MM.1S (cell line): ENCODE data around the gene MYLK4.

Source experiments
- DNase-seq: peaks from one replicate; pipeline ENCODE4 v3.0.0-alpha.2; 2015
- H2AFZ ChIP-seq: fragments of 300-600 bp; sonication (generic); 2 replicates; pipeline ENCODE4 v1.6.0; 2016; ENCODE audit warnings: antibody characterized with exemption, low read length
- H3F3A ChIP-seq: fragments of 300-600 bp; sonication (generic); 2 replicates; pipeline ENCODE4 v1.6.1; 2016; ENCODE audit warnings: mild to moderate bottlenecking, antibody characterized with exemption, low read length, moderate library complexity, mixed read lengths; ENCODE audit not compliant: insufficient read depth
- H3K27ac ChIP-seq: fragments of 300-600 bp; sonication (generic); 2 replicates; pipeline ENCODE4 v1.5.1; 2016; ENCODE audit warnings: mild to moderate bottlenecking, low read length
- H3K27me3 ChIP-seq: fragments of 300-600 bp; sonication (generic); replicated peaks from 2 replicates; pipeline ENCODE4 v1.6.0; 2016; ENCODE audit warnings: low read length; ENCODE audit not compliant: insufficient read depth
- H3K36me3 ChIP-seq: fragments of 300-600 bp; sonication (generic); replicated peaks from 2 replicates; pipeline ENCODE4 v1.6.1; 2016; ENCODE audit warnings: mild to moderate bottlenecking, low read length, mixed read lengths; ENCODE audit not compliant: insufficient read depth
- H3K4me1 ChIP-seq: fragments of 300-600 bp; sonication (generic); 2 replicates; pipeline ENCODE4 v1.6.1; 2016; ENCODE audit warnings: low read length, mixed read lengths
- H3K4me2 ChIP-seq: fragments of 300-600 bp; sonication (generic); 2 replicates; pipeline ENCODE4 v1.6.0; 2016; ENCODE audit warnings: low read depth, low read length
- H3K4me3 ChIP-seq: fragments of 300-600 bp; sonication (generic); 2 replicates; pipeline ENCODE4 v1.5.1; 2016; ENCODE audit warnings: low read length, mixed read lengths
- H3K79me2 ChIP-seq: fragments of 300-600 bp; sonication (generic); 2 replicates; pipeline ENCODE4 v1.6.1; 2016; ENCODE audit warnings: mixed run types, low read length, mixed read lengths
- H3K9ac ChIP-seq: fragments of 300-600 bp; sonication (generic); 2 replicates; pipeline ENCODE4 v1.6.1; 2016; ENCODE audit warnings: low read length, mixed read lengths
- H3K9me2 ChIP-seq: fragments of 300-600 bp; sonication (generic); replicated peaks from 2 replicates; pipeline ENCODE4 v1.6.1; 2016; ENCODE audit warnings: mild to moderate bottlenecking, low read length, mixed read lengths; ENCODE audit not compliant: insufficient read depth
- H3K9me3 ChIP-seq: fragments of 300-600 bp; sonication (generic); replicated peaks from 2 replicates; pipeline ENCODE4 v1.6.1; 2016; ENCODE audit warnings: mild to moderate bottlenecking, low read length, mixed read lengths; ENCODE audit not compliant: insufficient read depth
- H4K20me1 ChIP-seq: fragments of 300-600 bp; sonication (generic); 2 replicates; pipeline ENCODE4 v1.6.1; 2016; ENCODE audit warnings: mild to moderate bottlenecking, low read length, moderate library complexity, mixed read lengths; ENCODE audit not compliant: insufficient read depth
- EZH2 ChIP-seq: fragments of 300-600 bp; sonication (generic); optimal IDR thresholded peaks from 2 replicates; pipeline ENCODE3; 2017; ENCODE audit warnings: low read depth, mild to moderate bottlenecking, antibody characterized with exemption, low read length, mixed read lengths
- EZH2phosphoT487 ChIP-seq: fragments of 300-600 bp; sonication (generic); IDR thresholded peaks from 2 replicates; pipeline ENCODE4 v1.6.1; 2018; ENCODE audit warnings: antibody characterized with exemption, low read length
- TF ChIP-seq, protein P1 (sequence below): fragments of 300-600 bp; sonication (generic); IDR thresholded peaks from 2 replicates; pipeline ENCODE4 v1.5.1; 2016; ENCODE audit warnings: antibody characterized with exemption, low read length, mixed read lengths

Gene MYLK4

DNA sequence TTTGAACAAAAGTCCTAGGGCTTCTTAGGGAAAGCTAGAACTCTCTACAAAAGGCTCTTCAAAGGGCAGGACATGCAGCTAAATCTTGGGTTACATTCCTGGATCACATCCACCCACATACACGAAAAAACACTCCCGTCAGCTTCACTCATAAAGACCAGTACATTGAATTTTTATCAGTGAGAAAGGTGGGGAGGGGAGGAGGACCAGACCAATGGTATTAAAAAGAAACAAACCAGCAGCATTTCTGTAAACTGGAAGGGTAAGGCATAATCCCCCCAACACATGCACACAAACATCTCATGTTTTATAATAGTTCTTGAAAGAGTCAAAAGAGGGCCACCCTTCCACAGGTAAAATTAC is 31.6 kb downstream of the MYLK4 start:
- no peaks in the 10 kb centered on the region for H4K20me1 ChIP-seq
- H3K9me2 ChIP-seq: no peaks in the 10 kb centered on the region
- H3K27me3 ChIP-seq: no peaks in the 10 kb centered on the region
- no peak overlapping the region for H3K4me3 ChIP-seq
- no peak overlapping the region for H3K27ac ChIP-seq
- no peaks in the 10 kb centered on the region for H3K9me3 ChIP-seq
- no peak for TF ChIP-seq EZH2phosphoT487
- TF ChIP-seq, protein P1, sequence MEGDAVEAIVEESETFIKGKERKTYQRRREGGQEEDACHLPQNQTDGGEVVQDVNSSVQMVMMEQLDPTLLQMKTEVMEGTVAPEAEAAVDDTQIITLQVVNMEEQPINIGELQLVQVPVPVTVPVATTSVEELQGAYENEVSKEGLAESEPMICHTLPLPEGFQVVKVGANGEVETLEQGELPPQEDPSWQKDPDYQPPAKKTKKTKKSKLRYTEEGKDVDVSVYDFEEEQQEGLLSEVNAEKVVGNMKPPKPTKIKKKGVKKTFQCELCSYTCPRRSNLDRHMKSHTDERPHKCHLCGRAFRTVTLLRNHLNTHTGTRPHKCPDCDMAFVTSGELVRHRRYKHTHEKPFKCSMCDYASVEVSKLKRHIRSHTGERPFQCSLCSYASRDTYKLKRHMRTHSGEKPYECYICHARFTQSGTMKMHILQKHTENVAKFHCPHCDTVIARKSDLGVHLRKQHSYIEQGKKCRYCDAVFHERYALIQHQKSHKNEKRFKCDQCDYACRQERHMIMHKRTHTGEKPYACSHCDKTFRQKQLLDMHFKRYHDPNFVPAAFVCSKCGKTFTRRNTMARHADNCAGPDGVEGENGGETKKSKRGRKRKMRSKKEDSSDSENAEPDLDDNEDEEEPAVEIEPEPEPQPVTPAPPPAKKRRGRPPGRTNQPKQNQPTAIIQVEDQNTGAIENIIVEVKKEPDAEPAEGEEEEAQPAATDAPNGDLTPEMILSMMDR: no peak
- TF ChIP-seq EZH2: no peak
- H3F3A ChIP-seq: no peaks in the 10 kb centered on the region
- no peak overlapping the region for H2AFZ ChIP-seq
- H3K36me3 ChIP-seq: no peaks in the 10 kb centered on the region
- H3K4me2 ChIP-seq: no peak overlapping the region
- H3K9ac ChIP-seq: no peak overlapping the region
- H3K79me2 ChIP-seq: no peaks in the 10 kb centered on the region
- no peak for DNase-seq
- H3K4me1 ChIP-seq: no peaks in the 10 kb centered on the region

DNA sequence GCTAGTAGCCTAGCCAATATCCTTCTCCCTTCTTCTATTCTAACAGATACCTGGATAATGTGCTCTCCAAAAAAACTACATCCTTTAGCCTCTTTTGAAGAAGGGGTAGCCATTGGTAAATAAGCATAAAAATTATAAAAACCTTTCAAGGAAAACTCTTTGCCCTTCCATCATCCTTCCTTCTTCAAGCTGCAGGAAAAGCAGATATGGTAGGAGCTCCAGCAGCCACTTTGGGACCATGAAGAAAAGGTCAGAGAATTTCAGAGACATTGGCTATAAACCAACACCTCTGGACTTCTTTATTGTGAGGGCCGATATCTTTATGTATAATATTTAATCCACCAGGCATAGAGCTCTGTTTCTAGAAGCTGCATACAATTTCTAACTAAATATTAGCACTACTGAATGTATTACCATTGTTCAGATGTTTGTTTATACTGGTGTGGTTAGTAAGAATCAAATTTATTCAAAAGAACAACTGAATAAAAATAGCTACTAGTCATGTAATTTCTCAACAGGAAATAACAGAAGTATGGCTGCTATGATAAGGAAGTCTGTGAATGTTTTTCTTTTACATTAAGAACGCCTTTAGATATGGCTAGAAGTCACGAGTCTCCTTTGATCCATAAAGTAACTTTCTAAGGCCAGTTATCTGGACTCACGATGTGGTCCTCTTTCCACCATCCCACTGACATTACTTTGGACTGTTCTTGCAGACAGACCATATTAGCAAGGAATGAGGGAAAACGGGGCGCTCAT is 32.2 kb downstream of the MYLK4 start:
- Histone ChIP-seq H4K20me1 (no peaks in the 10 kb centered on the region), H3K27me3 (no peaks in the 10 kb centered on the region), H3F3A (no peaks in the 10 kb centered on the region), H3K36me3 (no peaks in the 10 kb centered on the region), H3K27ac (no peak overlapping the region), H3K9ac (no peak overlapping the region), H3K4me1 (no peaks in the 10 kb centered on the region), H3K4me2 (no peak overlapping the region), H3K4me3 (no peak overlapping the region), H3K9me2 (no peaks in the 10 kb centered on the region), H2AFZ (no peak overlapping the region), H3K79me2 (no peaks in the 10 kb centered on the region), H3K9me3 (no peaks in the 10 kb centered on the region)
- DNase-seq: no peak
- TF ChIP-seq EZH2: no peak
- no peak for TF ChIP-seq EZH2phosphoT487
- TF ChIP-seq, protein P1: no peak

DNA sequence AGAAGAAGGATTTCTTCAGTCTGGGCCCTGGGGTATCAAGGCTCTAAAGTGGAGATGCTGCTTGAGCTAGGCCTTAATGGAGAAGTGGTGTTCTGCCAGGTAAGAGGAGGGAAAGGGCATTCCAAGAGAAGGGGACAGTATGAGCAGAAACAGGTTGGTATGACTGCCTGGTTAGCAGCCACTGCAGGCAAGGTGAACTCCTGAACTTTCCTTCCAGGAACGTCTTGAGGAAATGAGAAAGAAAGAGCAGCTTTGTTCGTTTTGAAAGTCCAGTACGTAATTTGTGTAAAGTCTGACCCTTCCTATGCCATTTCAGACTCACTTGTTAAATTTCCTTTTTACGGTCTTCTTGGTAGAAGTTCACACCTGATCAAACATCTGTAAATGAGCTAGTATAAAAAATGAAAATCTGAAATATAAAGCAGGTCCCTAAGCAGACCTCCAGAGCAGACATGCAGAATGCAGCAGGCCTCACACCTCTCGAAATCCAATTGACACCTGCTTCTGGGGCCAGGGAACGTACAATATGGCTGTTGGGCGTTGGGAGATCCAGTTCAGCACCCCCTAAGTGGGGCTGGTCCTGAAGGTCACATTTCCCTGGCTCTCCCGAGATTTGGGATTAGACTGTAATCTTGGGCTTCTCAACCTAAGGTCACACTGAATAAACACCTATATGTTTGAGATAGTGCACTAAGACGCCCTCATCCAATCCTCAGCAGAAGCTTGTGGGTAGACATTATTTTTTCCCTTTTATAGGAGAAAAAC is 33.6 kb downstream of the MYLK4 start:
- TF ChIP-seq EZH2 (no peak), EZH2phosphoT487 (no peak)
- TF ChIP-seq, protein P1: no peak
- no peaks in the 10 kb centered on the region for H3F3A ChIP-seq
- no peaks in the 10 kb centered on the region for H3K36me3 ChIP-seq
- no peak overlapping the region for H3K27ac ChIP-seq
- no peaks in the 10 kb centered on the region for H3K9me3 ChIP-seq
- H3K9me2 ChIP-seq: no peaks in the 10 kb centered on the region
- H3K9ac ChIP-seq: no peak overlapping the region
- H3K4me3 ChIP-seq: no peak overlapping the region
- H4K20me1 ChIP-seq: no peaks in the 10 kb centered on the region
- DNase-seq: no peak
- no peaks in the 10 kb centered on the region for H3K4me1 ChIP-seq
- no peaks in the 10 kb centered on the region for H3K27me3 ChIP-seq
- no peaks in the 10 kb centered on the region for H3K79me2 ChIP-seq
- no peak overlapping the region for H2AFZ ChIP-seq
- no peak overlapping the region for H3K4me2 ChIP-seq
